Thoracic aorta (tissue), 2 donors: ENCODE measurements around the gene TKTL1. TPM values are rescaled to one million over a fixed set of nuclear protein-coding genes. Genes with fewer than 3 reads are reported as not detected.

Experiments used
- ATAC-seq: fragments of 150-250 bp; one replicate; pipeline ENCODE4 v1.8.0; 2017; ENCODE audit warnings: low read depth; ENCODE audit not compliant: insufficient number of reproducible peaks, low FRiP score
- DNase-seq: peaks from one replicate; pipeline ENCODE4 v3.0.0-alpha.2; 2020; ENCODE audit warnings: low spot score
- H3K27ac ChIP-seq, 2 donors: fragments of 200-600 bp; sonication (generic); 1 replicate in 1 of 2; 2 replicates in 1 of 2; pipeline ENCODE4 v1.5.1; 2016; ENCODE audit warnings: mild to moderate bottlenecking in 2 of 2, moderate library complexity in 2 of 2
- H3K27me3 ChIP-seq: fragments of 200-600 bp; sonication (generic); replicated peaks from 2 replicates; pipeline ENCODE4 v1.6.0; 2016; ENCODE audit warnings: mild to moderate bottlenecking; ENCODE audit not compliant: insufficient read depth
- H3K36me3 ChIP-seq: fragments of 200-600 bp; sonication (generic); one replicate; pipeline ENCODE4 v1.5.1; 2016
- H3K4me1 ChIP-seq, 2 donors: fragments of 200-600 bp; sonication (generic); 1 replicate in 1 of 2; 2 replicates in 1 of 2; pipeline versions ENCODE4 v1.5.1 to v1.6.0; 2016; ENCODE audit warnings: low read depth in 2 of 2, mild to moderate bottlenecking in 1 of 2; ENCODE audit not compliant: control insufficient read depth in 1 of 2
- H3K4me3 ChIP-seq: fragments of 200-600 bp; sonication (generic); 2 replicates; pipeline ENCODE4 v1.5.1; 2016; ENCODE audit warnings: mild to moderate bottlenecking
- H3K9me3 ChIP-seq: fragments of 200-600 bp; sonication (generic); 2 replicates; pipeline ENCODE4 v1.5.1; 2016
- total RNA-seq, 2 donors: library from RNA; depleted of rRNA; stranded (reverse); fragments of >200 nt; gene quantifications; one replicate each; pipeline versions ENCODE4 v1.1.0 to v1.2.3, GENCODE V29; 2016
- TF ChIP-seq, protein P1 (sequence below): fragments of 200-600 bp; sonication (generic); IDR thresholded peaks from one replicate; pipeline ENCODE4 v1.5.1; 2019; ENCODE audit warnings: antibody characterized with exemption

The TKTL1 gene
- total RNA-seq, 2 donors from 2014 or later: 0.42 TPM; not detected in 1

DNA sequence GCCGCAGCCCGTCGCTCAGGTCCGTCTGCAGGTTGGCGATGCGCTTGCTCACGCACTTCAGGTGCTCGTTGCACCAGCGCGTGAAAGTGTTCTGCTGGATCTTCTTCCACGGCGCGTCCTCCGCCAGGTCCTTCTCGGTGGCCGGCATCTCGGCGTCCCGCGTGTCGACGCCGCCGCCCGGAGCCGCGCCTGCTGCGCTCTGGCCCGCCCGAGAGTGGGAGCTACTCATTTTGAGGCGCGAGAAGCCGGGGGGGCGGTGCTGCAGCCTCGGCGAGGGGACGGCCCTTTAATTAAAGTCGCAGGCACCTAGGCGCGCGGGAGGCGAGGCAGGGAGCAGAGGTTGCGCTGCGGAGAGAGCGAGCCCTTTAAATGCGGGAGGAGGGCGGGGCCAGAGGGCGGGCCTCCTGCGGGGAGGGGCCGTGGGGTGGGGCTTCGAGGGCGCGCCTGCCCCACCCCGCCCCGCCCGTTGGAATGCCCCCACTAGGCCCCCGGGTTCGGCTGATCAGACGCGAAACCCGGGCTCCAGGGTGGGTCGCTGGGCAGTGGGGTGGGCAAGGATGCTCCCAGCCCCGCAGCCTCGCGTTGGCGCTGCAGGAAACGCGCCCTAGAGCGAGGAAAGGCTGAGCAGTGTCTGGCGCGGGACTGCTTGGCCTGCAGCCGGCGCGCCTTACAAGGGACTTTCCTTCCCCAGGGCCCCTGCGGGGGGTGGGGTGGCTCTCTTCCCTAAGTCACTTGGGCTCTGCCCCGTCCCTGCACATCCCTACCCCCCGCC, 75.6 kb downstream of the TKTL1 start:
- ATAC-seq: no peak

DNA sequence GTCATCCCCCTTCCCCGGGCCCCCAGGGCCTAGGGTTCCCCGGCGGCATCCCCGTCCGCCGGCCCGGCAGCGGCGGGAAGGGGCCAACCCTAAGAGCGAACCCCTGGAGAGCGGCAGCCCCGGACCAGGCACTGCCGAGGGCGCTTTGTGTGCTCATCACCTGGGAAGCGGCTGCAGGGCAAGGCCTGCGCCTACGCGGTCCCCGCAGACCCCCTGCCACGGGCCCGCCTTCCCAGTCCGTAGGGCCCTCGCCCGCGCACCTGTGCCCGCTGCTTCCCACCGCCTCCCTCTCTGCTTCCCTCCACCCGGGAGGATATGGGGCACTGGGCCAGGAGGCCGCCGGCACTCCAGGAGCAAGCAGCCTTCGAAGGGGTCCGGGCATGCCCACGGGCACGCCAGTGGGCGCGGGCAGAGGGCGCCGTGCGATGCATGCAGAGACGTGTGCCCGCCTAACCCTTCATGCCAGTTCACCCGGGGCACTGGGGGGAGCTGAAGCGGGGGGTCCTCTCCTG, 76.2 kb downstream of the TKTL1 start:
- Histone ChIP-seq H3K9me3 (no peaks in the 10 kb centered on the region), H3K36me3 (peaks cover 27% of the 10 kb centered on the region), H3K4me3 (peak overlapping the region; percentile 83), H3K4me1 (peaks cover 13 to 30% of the 10 kb centered on the region in 2 donors), H3K27ac (peak overlapping the region; percentile 92 to 97), H3K27me3 (no peaks in the 10 kb centered on the region)
- TF ChIP-seq, protein P1, sequence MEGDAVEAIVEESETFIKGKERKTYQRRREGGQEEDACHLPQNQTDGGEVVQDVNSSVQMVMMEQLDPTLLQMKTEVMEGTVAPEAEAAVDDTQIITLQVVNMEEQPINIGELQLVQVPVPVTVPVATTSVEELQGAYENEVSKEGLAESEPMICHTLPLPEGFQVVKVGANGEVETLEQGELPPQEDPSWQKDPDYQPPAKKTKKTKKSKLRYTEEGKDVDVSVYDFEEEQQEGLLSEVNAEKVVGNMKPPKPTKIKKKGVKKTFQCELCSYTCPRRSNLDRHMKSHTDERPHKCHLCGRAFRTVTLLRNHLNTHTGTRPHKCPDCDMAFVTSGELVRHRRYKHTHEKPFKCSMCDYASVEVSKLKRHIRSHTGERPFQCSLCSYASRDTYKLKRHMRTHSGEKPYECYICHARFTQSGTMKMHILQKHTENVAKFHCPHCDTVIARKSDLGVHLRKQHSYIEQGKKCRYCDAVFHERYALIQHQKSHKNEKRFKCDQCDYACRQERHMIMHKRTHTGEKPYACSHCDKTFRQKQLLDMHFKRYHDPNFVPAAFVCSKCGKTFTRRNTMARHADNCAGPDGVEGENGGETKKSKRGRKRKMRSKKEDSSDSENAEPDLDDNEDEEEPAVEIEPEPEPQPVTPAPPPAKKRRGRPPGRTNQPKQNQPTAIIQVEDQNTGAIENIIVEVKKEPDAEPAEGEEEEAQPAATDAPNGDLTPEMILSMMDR: no peak
- no peak for DNase-seq
- no peak for ATAC-seq

More for the DNA sequence above, 75.6 kb downstream of the TKTL1 start:
- H3K4me3 ChIP-seq: peak overlapping the region; percentile 83
- DNase-seq: peak; percentile 72
- H3K36me3 ChIP-seq: peaks cover 32% of the 10 kb centered on the region
- peaks cover 11 to 30% of the 10 kb centered on the region in 2 donors for H3K4me1 ChIP-seq
- TF ChIP-seq, protein P1: no peak
- peak overlapping the region; percentile 92 to 97 for H3K27ac ChIP-seq
- H3K27me3 ChIP-seq: no peaks in the 10 kb centered on the region
- no peaks in the 10 kb centered on the region for H3K9me3 ChIP-seq

DNA sequence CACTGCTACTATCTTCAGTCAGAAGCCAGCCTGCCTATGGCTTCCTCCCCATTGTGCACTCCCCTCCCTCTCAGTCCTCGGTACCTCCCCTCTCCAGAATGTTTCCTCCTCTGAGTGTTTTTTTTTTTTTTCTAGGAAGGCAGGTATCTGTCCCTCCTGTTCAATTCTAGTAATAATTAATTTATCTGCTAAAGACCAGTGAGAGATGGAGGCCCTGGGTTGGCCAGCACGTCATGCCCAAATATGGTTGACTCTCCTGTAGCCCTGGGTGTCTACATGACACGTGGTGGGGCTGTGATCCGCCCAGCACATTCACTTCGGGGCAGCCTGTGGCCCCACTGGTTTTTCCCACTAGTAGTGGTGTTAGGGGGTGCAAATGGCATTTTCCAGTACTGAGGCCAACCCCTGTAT, 77.0 kb downstream of the TKTL1 start:
- peak overlapping the region; percentile 92 to 97 for H3K27ac ChIP-seq
- H3K27me3 ChIP-seq: no peaks in the 10 kb centered on the region
- H3K4me1 ChIP-seq: peaks cover 10 to 30% of the 10 kb centered on the region in 2 donors
- peak overlapping the region; percentile 83 for H3K4me3 ChIP-seq
- no peaks in the 10 kb centered on the region for H3K9me3 ChIP-seq
- no peak for ATAC-seq
- no peak for DNase-seq
- TF ChIP-seq, protein P1: no peak
- peaks cover 20% of the 10 kb centered on the region for H3K36me3 ChIP-seq

DNA sequence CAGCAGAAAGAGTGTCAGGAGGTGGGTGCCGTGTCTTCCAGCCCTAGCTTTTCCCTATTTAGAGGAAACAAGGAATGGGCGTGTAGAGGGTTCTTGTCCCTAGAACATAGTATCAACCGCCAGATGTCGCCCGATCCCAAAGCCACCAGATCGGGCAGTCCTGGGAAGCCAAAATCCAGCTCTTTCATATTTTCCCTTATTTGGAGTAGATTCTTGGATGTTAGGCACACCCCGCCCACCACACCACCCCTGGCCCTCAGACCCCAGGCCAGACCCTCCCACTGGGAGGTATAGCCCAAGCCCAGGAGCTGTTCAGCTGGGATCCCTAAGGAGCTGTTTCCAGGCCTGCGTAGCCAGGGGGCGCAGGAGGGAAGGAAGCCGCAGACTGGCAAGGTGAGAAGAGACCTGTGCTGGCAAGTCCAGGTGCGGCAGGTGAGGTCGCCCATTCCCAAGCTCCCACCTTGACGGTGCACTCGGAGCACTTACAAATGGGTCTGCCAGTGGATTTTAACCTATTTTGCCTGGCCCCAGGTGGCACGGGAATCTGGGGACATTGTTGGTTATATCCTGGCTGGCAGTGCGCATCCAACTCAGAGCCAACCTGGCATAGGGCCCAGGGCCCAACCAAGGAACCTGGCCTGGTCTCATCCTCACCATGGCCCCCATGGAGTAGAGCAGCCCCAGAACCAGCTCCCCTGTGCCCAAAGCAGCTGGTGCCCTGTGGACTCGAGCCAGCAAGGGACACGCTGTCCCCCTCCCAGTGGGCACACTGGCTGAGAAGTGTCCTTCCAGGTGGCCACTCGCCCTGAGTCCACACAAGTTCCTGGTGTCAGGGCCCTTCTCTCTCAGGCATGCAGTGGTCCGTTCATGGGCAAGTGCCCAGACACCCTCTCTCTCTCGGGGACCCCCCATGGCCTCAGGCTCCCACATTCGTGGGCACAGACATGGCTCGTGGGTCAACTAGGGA, 78.0 kb downstream of the TKTL1 start:
- Histone ChIP-seq H3K27me3 (no peaks in the 10 kb centered on the region), H3K36me3 (peaks cover 13% of the 10 kb centered on the region), H3K27ac (peak overlapping the region; percentile 92 to 97), H3K4me1 (peaks cover 8 to 23% of the 10 kb centered on the region in 2 donors), H3K4me3 (peak overlapping the region; percentile 83), H3K9me3 (no peaks in the 10 kb centered on the region)
- DNase-seq: no peak
- TF ChIP-seq, protein P1: peak; percentile 10
- peak; percentile 23 for ATAC-seq
